ENCODE measurements around the gene CGNL1.

DNA sequence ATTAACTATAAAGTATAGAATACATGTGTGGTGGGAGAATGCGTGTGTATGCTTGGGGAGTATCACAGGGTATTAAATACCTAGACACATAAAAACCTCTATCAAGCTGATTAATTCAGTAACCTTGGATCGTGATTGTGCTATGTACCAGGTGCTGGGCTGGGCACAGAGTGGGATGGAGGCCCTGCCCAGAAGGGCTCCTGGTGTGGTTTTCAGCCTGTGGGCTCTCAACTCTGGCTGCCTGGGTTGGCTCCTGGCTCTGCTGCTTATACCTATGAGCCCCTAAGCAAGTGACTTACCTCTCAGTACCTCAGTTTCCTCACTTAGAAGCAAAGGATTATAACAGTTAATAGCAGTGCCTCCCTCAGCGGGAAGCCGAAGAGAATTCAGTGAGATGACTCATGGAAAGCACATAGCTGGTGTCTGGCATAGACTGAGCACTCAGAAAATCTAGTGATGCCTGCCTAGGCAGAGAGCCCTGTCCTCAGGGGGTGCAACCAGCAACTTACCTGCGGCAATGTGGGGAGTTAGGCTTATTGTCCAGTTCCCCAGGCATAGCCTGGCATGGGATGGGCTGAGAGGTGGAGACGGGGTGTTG lies 124.8 kb downstream of the CGNL1 start:
- no peak for TF ChIP-seq POLR2A (IDR thresholded peaks at IDR 0.05)
- TF ChIP-seq, protein P1, sequence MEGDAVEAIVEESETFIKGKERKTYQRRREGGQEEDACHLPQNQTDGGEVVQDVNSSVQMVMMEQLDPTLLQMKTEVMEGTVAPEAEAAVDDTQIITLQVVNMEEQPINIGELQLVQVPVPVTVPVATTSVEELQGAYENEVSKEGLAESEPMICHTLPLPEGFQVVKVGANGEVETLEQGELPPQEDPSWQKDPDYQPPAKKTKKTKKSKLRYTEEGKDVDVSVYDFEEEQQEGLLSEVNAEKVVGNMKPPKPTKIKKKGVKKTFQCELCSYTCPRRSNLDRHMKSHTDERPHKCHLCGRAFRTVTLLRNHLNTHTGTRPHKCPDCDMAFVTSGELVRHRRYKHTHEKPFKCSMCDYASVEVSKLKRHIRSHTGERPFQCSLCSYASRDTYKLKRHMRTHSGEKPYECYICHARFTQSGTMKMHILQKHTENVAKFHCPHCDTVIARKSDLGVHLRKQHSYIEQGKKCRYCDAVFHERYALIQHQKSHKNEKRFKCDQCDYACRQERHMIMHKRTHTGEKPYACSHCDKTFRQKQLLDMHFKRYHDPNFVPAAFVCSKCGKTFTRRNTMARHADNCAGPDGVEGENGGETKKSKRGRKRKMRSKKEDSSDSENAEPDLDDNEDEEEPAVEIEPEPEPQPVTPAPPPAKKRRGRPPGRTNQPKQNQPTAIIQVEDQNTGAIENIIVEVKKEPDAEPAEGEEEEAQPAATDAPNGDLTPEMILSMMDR (IDR thresholded peaks at IDR 0.05), result no peak
